Stimulated activated CD8-positive, alpha-beta memory T cell treated with anti-CD3 and anti-CD28 coated beads, Interleukin-12 subunit alpha, Interleukin-12 subunit beta, amount 100 ng/mL, for 24 hours (primary cell): Measurements from ENCODE around the gene ATG16L1.

Source experiments
- DNase-seq: peaks from one replicate; pipeline ENCODE4 v3.0.0-alpha.2; 2020; ENCODE audit errors: extremely low read depth

ATG16L1 gene

GRCh38 chr2:233260661-233261060 lies 9.2 kb downstream of the ATG16L1 start:
- no peak for DNase-seq

- DNase-seq = no peak
Observed at GRCh38 chr2:233261819-233262555, 10.5 kb downstream of the ATG16L1 start.

- DNase-seq = no peak
Observed at GRCh38 chr2:233262562-233262961, 11.1 kb downstream of the ATG16L1 start.

GRCh38 chr2:233263045-233263570 lies 11.6 kb downstream of the ATG16L1 start:
- DNase-seq = no peak

GRCh38 chr2:233264667-233265066 lies 13.2 kb downstream of the ATG16L1 start:
- no peak for DNase-seq

- no peak for DNase-seq
Observed at GRCh38 chr2:233265899-233266431, 14.5 kb downstream of the ATG16L1 start.

- DNase-seq = no peak
Observed at GRCh38 chr2:233266481-233266880, 15.0 kb downstream of the ATG16L1 start.

GRCh38 chr2:233267516-233268245 lies 16.2 kb downstream of the ATG16L1 start:
- DNase-seq = no peak

- DNase-seq = no peak
Observed at GRCh38 chr2:233270366-233270765, 18.9 kb downstream of the ATG16L1 start.

GRCh38 chr2:233270951-233271350 lies 19.5 kb downstream of the ATG16L1 start:
- no peak for DNase-seq

GRCh38 chr2:233271693-233272092 lies 20.2 kb downstream of the ATG16L1 start:
- no peak for DNase-seq

- DNase-seq = no peak
Observed at GRCh38 chr2:233273120-233273519, 21.6 kb downstream of the ATG16L1 start.

- DNase-seq = no peak
Observed at GRCh38 chr2:233275223-233275622, 23.8 kb downstream of the ATG16L1 start.

GRCh38 chr2:233278921-233279320 lies 27.4 kb downstream of the ATG16L1 start:
- DNase-seq = no peak

GRCh38 chr2:233280114-233280693 lies 28.7 kb downstream of the ATG16L1 start:
- no peak for DNase-seq

- DNase-seq = no peak
Observed at GRCh38 chr2:233281553-233281952, 30.1 kb downstream of the ATG16L1 start.

GRCh38 chr2:233281992-233282603 lies 30.6 kb downstream of the ATG16L1 start:
- no peak for DNase-seq

- no peak for DNase-seq
Observed at GRCh38 chr2:233285921-233286320, 34.4 kb downstream of the ATG16L1 start.

- no peak for DNase-seq
Observed at GRCh38 chr2:233287871-233288270, 36.4 kb downstream of the ATG16L1 start.

GRCh38 chr2:233288663-233289062 lies 37.2 kb downstream of the ATG16L1 start:
- DNase-seq = no peak

- DNase-seq = no peak
Observed at GRCh38 chr2:233289648-233290047, 38.2 kb downstream of the ATG16L1 start.
